Heart left ventricle (tissue), 16 donors: ENCODE data around the gene SH3YL1. TPM values are rescaled to one million over a fixed set of nuclear protein-coding genes. Genes with fewer than 3 reads are reported as not detected.

Source experiments
- ATAC-seq, 4 donors: fragments of 200-7000 bp; cut with Tn5 transposase; one replicate each; pipeline ENCODE4 v1.9.1; 2020 to 2022; ENCODE audit warnings: moderate library complexity in 4 of 4, mild to moderate bottlenecking in 3 of 4, moderate number of reproducible peaks in 1 of 4
- DNase-seq, 5 donors: peaks; one replicate each; pipeline ENCODE4 v3.0.0-alpha.2; 2020
- H3K27ac ChIP-seq, 12 donors: fragments of 200-600 bp; sonication (generic) in 4 of 12; one replicate each; pipeline versions ENCODE4 v1.5.0 to v1.8.0; 2016 to 2022; ENCODE audit warnings: mild to moderate bottlenecking in 2 of 12
- H3K27me3 ChIP-seq, 9 donors: fragments of 200-600 bp; sonication (generic) in 2 of 9; one replicate each; pipeline versions ENCODE4 v1.5.1 to v1.8.0; 2016 to 2022; ENCODE audit warnings: mild to moderate bottlenecking in 3 of 9
- H3K36me3 ChIP-seq, 9 donors: fragments of 200-600 bp; sonication (generic) in 2 of 9; one replicate each; pipeline versions ENCODE4 v1.5.0 to v1.8.0; 2018 to 2022; ENCODE audit warnings: mild to moderate bottlenecking in 2 of 9
- H3K4me1 ChIP-seq, 12 donors: fragments of 200-600 bp; sonication (generic) in 4 of 12; one replicate each; pipeline versions ENCODE4 v1.5.0 to v1.8.0; 2016 to 2022; ENCODE audit warnings: mild to moderate bottlenecking in 3 of 12
- H3K4me3 ChIP-seq, 12 donors: fragments of 200-600 bp; sonication (generic) in 4 of 12; one replicate each; pipeline versions ENCODE4 v1.5.0 to v1.8.0; 2017 to 2022; ENCODE audit warnings: mild to moderate bottlenecking in 9 of 12, moderate library complexity in 4 of 12
- H3K9me3 ChIP-seq, 12 donors: fragments of 200-600 bp; sonication (generic) in 4 of 12; one replicate each; pipeline versions ENCODE4 v1.5.0 to v1.8.0; 2016 to 2022; ENCODE audit warnings: mild to moderate bottlenecking in 1 of 12
- POLR2A ChIP-seq, 2 donors: fragments of 450-650 bp; IDR thresholded peaks; one replicate each; pipeline ENCODE4 v1.6.1; 2017; ENCODE audit warnings: antibody characterized with exemption in 2 of 2, mild to moderate bottlenecking in 2 of 2, moderate library complexity in 2 of 2
- WGBS, 4 donors: extraction: QIAGEN DNeasy Blood & Tissue Kit in 2 of 4; methylation state at CpG; one replicate each; pipeline versions ENCODE4 v1.1.5 to v1.1.7; 2013 to 2018; 5-methylcytosine and 5-hydroxymethylcytosine counted together
- intact Hi-C, 10 donors: fragments of 100-400 bp; cut with DNase I; formaldehyde crosslinking; loops; one replicate each; pipeline versions ENCODE4 v1.11.1 to v1.14.2; 2022
- polyA plus RNA-seq, 2 donors: library from polyadenylated mRNA; stranded (reverse); fragments of 200-250 nt; gene quantifications; one replicate each; pipeline ENCODE4 v1.2.3, GENCODE V29; 2013
- total RNA-seq, 9 donors: library from RNA; depleted of rRNA in 2 of 9; stranded (reverse); fragments of >200 nt in 2 of 9; fragmentation: NEBNext Ultra II Directional in 3 of 9; extraction: Animal tissue kit (Norgen Biotek cat#: 25700) in 3 of 9; gene quantifications; one replicate each; pipeline versions ENCODE4 v1.1.0 to v1.2.4, GENCODE V29; 2016 to 2023
- TF ChIP-seq, protein P1 (sequence below), 12 donors: fragments of 200-600 bp; sonication (generic) in 4 of 12; IDR thresholded peaks; one replicate each; pipeline versions ENCODE4 v1.5.0 to v1.8.0; 2018 to 2022; ENCODE audit warnings: antibody characterized with exemption in 12 of 12, mild to moderate bottlenecking in 5 of 12
- donor health status: ischemic (EF 13 %, LVEDD 7.1; RV severe dilation, severe dysfunction).
- donor health status: healthy with polysubstance abuse.
- donor health status: DM: no; HTN: yes; CAD: no.
- donor health status: DM: no; HTN: no; CAD: no.
- donor health status: ischemic (EF 25% LVEDD 6.9; RV normal size, moderate dysfunction).
- donor health status: ischemic (EF 25% LVEDD 5.7; RV mildly dilated, moderate dysfunction).
- donor health status: healthy.
- donor health status: DM: yes; HTN: yes; CAD: no.
- donor health status: ischemic (EF 35%, LVEDD 5.7; RV mildly dilated, moderate dysfunction).
- donor health status: nonischemic (EF 11% LVEDD 7.7; RV severe dilation, severe dysfunction).
- donor health status: DM: yes; HTN: yes; CAD: no.
- donor health status: PGD.
- donor health status: ischemic (EF 29% LVEDD 5.4; RV normal size, mild dysfunction).
- donor health status: nonischemic (EF 23%, LVEDD 6.1; RV moderate dilation, normal function).

Gene SH3YL1
- total and polyA plus RNA-seq, 11 donors: 4.9 to 16.4 (median 10.5) TPM

DNA sequence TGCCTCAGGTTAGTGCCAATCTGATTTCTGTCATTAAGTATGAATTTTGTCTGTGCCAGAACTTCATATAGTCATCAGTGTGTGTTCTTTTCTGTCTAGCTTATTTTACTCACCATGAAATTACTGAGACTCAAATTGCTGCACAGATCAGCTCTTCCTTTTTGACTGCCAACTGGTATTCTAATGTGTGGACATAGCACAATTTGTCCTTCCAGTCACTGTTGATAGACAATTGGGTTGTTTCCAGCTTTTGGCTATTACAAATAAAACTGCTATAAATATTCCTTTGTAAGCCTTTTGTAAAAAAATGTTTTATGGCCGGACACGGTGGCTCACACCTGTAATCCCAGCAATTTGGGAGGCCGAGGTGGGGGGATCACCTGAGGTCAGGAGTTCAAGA lies 7.7 kb downstream of the SH3YL1 start:
- TF ChIP-seq, protein P1, sequence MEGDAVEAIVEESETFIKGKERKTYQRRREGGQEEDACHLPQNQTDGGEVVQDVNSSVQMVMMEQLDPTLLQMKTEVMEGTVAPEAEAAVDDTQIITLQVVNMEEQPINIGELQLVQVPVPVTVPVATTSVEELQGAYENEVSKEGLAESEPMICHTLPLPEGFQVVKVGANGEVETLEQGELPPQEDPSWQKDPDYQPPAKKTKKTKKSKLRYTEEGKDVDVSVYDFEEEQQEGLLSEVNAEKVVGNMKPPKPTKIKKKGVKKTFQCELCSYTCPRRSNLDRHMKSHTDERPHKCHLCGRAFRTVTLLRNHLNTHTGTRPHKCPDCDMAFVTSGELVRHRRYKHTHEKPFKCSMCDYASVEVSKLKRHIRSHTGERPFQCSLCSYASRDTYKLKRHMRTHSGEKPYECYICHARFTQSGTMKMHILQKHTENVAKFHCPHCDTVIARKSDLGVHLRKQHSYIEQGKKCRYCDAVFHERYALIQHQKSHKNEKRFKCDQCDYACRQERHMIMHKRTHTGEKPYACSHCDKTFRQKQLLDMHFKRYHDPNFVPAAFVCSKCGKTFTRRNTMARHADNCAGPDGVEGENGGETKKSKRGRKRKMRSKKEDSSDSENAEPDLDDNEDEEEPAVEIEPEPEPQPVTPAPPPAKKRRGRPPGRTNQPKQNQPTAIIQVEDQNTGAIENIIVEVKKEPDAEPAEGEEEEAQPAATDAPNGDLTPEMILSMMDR (IDR thresholded peaks at IDR 0.05): no peak
- no peak for TF ChIP-seq POLR2A (IDR thresholded peaks at IDR 0.05)
- intact Hi-C loops: no loop called here

DNA sequence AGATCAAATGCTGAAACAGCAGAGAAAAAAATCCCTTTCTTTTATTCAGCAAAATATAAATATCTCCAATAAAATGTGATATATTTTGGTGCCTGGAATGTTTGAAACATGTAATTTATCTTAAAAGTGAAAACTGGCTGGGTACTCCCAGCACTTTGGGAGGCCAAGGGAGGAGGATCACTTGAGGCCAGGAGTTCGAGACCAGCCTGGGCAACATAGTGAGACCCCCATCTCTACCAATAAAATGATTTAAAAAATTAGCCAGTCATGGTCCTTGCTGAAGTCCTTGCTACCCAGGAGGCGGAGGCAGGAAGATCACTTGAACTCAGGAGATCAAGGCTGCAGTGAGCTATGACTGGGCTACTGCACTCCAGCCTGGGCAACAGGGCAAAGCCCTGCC lies 8.6 kb downstream of the SH3YL1 start:
- intact Hi-C loops: no loop called here
- H3K4me3 ChIP-seq: no peak overlapping the region
- H3K27me3 ChIP-seq: no peaks in the 10 kb centered on the region
- TF ChIP-seq, protein P1 (IDR thresholded peaks at IDR 0.05): no peak
- TF ChIP-seq POLR2A (IDR thresholded peaks at IDR 0.05): no peak
- 96 to 100% (median 98%) methylated on average over 2 of the region's 2 CpGs for WGBS, 4 donors
- ATAC-seq (no peak), DNase-seq (no peak)
- H3K27ac ChIP-seq: no peak overlapping the region
- H3K36me3 ChIP-seq: peaks cover 0 to 19% (median 4%) of the 10 kb centered on the region in 9 donors
- no peaks in the 10 kb centered on the region for H3K4me1 ChIP-seq
- peaks cover 0 to 32% (median 8%) of the 10 kb centered on the region in 12 donors for H3K9me3 ChIP-seq

More for the DNA sequence above, 7.7 kb downstream of the SH3YL1 start:
- Histone ChIP-seq H3K4me1 (no peaks in the 10 kb centered on the region), H3K27me3 (no peaks in the 10 kb centered on the region), H3K36me3 (peaks cover 0 to 13% (median 1%) of the 10 kb centered on the region in 9 donors), H3K9me3 (peaks cover 0 to 32% (median 8%) of the 10 kb centered on the region in 12 donors), H3K4me3 (no peak overlapping the region), H3K27ac (no peak overlapping the region)
- 91 to 98% (median 93%) methylated on average over 3 of the region's 3 CpGs for WGBS, 4 donors
- no peak for ATAC-seq
- DNase-seq: no peak

DNA sequence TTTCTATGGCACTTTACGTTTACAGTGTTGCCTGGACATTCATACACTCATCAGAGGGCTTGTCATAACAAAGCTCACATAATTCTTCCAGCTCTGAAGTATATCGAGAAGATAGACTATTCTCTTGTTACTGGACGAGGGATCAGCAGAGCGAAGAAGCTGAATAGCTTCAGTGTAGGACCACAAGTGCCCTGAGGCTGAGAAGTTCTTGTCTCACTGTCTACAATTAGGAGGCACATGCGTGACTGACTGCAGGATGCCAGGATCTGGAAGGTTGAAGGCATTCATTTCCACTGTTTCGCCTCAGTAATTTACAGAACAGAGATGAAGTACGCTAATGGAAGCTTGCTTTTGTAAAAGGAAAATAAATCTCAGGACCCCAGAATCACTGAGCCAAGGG lies 9.6 kb downstream of the SH3YL1 start:
- Histone ChIP-seq H3K27ac (no peak overlapping the region), H3K9me3 (peaks cover 0 to 29% (median 8%) of the 10 kb centered on the region in 12 donors), H3K4me3 (no peak overlapping the region), H3K36me3 (peaks cover 0 to 28% (median 11%) of the 10 kb centered on the region in 9 donors), H3K4me1 (no peaks in the 10 kb centered on the region), H3K27me3 (no peaks in the 10 kb centered on the region)
- WGBS, 4 donors: 88 to 90% (median 90%) methylated on average over 7 of the region's 7 CpGs
- TF ChIP-seq POLR2A (IDR thresholded peaks at IDR 0.05): no peak
- intact Hi-C loops: no loop called here
- DNase-seq (no peak), ATAC-seq (no peak)

DNA sequence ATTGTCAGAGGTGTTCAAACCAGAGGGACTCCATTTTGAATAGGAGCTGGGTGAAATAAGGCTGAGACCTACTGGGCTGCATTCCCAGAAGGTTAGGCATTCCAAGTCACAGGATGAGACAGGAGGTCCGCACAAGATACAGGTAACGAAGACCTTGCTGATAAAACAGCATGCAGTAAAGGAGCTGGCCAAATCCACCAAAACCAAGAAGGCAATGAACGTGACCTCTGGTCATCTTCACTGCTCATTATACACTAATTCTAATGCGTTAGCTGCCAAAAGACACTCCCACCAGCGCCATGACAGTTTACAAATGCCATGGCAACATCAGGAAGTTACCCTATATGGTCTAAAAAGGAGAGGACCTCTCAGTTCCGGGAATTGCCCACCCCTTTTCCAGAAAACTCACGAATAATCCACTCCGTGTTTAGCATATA lies 10.6 kb downstream of the SH3YL1 start:
- H3K36me3 ChIP-seq: peaks cover 0 to 37% (median 17%) of the 10 kb centered on the region in 9 donors
- no peak for ATAC-seq
- H3K27me3 ChIP-seq: no peaks in the 10 kb centered on the region
- H3K27ac ChIP-seq: no peak overlapping the region
- H3K4me3 ChIP-seq: no peak overlapping the region
- no peaks in the 10 kb centered on the region for H3K4me1 ChIP-seq
- intact Hi-C loops: no loop called here
- H3K9me3 ChIP-seq: peaks cover 0 to 22% (median 5%) of the 10 kb centered on the region in 12 donors
- no peak for DNase-seq
- no peak for TF ChIP-seq POLR2A (IDR thresholded peaks at IDR 0.05)
- TF ChIP-seq, protein P1 (IDR thresholded peaks at IDR 0.05): no peak
- 82 to 88% (median 84%) methylated on average over 8 of the region's 8 CpGs for WGBS, 4 donors
